WTC11 (cell line): Measurements from ENCODE around the gene SPTLC3. TPM values are rescaled to one million over a fixed set of nuclear protein-coding genes. Genes with fewer than 3 reads are reported as not detected.

ENCODE experiments used
- ATAC-seq: fragments of 200-7000 bp; cut with Tn5 transposase; 2 replicates; pipeline ENCODE4 v1.10.0; 2021; ENCODE audit warnings: mild to moderate bottlenecking, moderate library complexity
- CTCF ChIA-PET: fragments of 300-600 bp; sonication (Branson Sonifier 250); formaldehyde crosslinking; loops from one replicate; lab custom pipeline; 2021; ENCODE audit warnings: antibody characterized with exemption; lab: Charles Lee
- POLR2A ChIA-PET: fragments of 350-600 bp; sonication (Branson Sonifier 250); formaldehyde crosslinking; loops from one replicate; lab custom pipeline; 2021; ENCODE audit warnings: antibody characterized with exemption; lab: Charles Lee
- DNase-seq: peaks from one replicate; pipeline ENCODE4 v3.0.0; 2021; ENCODE audit warnings: low spot score
- H3K27ac Mint-ChIP-seq: 2 replicates; pipeline ENCODE4 v1.8.0; 2021; ENCODE audit warnings: mixed read lengths
- H3K27me3 Mint-ChIP-seq: 2 replicates; pipeline ENCODE4 v1.8.0; 2021; ENCODE audit warnings: low read depth, mild to moderate bottlenecking, moderate library complexity, mixed read lengths
- H3K36me3 Mint-ChIP-seq: 2 replicates; pipeline ENCODE4 v1.8.0; 2021; ENCODE audit warnings: mixed read lengths
- H3K4me1 Mint-ChIP-seq: 2 replicates; pipeline ENCODE4 v1.8.0; 2022; ENCODE audit warnings: mixed read lengths
- H3K4me3 Mint-ChIP-seq: 2 replicates; pipeline ENCODE4 v1.8.0; 2021; ENCODE audit warnings: mild to moderate bottlenecking, moderate library complexity, mixed read lengths
- H3K9me3 Mint-ChIP-seq: 2 replicates; pipeline ENCODE4 v1.8.0; 2021; ENCODE audit warnings: mixed read lengths
- ATF1 ChIP-seq: sonication (generic); formaldehyde crosslinking; IDR thresholded peaks from 2 replicates; pipeline ENCODE4 v1.8.1; 2023; ENCODE audit warnings: mild to moderate bottlenecking, moderate library complexity, missing genetic modification reagents
- ELF4 ChIP-seq: sonication (generic); formaldehyde crosslinking; IDR thresholded peaks from 2 replicates; pipeline ENCODE4 v1.8.1; 2022; ENCODE audit warnings: low read depth, mild to moderate bottlenecking, moderate library complexity, missing genetic modification reagents
- ESRRA ChIP-seq: sonication (generic); formaldehyde crosslinking; IDR thresholded peaks from 2 replicates; pipeline ENCODE4 v1.8.1; 2022; ENCODE audit warnings: mild to moderate bottlenecking, missing genetic modification reagents, borderline replicate concordance
- NR1H2 ChIP-seq: sonication (generic); formaldehyde crosslinking; IDR thresholded peaks from 2 replicates; pipeline ENCODE4 v1.9.0; 2021; ENCODE audit warnings: mild to moderate bottlenecking, moderate library complexity, missing genetic modification reagents
- NR2C2 ChIP-seq: sonication (generic); formaldehyde crosslinking; IDR thresholded peaks from 2 replicates; pipeline ENCODE4 v1.8.0; 2022; ENCODE audit warnings: mild to moderate bottlenecking, missing genetic modification reagents
- RORB ChIP-seq: fragments of 250-450 bp; sonication (Bioruptor Pico); IDR thresholded peaks from 2 replicates; pipeline ENCODE4 v1.9.0; 2021; ENCODE audit warnings: mild to moderate bottlenecking
- ZNF121 ChIP-seq: sonication (generic); formaldehyde crosslinking; IDR thresholded peaks from 2 replicates; pipeline ENCODE4 v1.8.0; 2023; ENCODE audit warnings: missing genetic modification reagents
- ZNF263 ChIP-seq: sonication (generic); formaldehyde crosslinking; IDR thresholded peaks from 2 replicates; pipeline ENCODE4 v1.8.1; 2022; ENCODE audit warnings: low read depth, mild to moderate bottlenecking, moderate library complexity, missing genetic modification reagents
- ZNF396 ChIP-seq: fragments of 250-450 bp; sonication (Bioruptor Pico); IDR thresholded peaks from 2 replicates; pipeline ENCODE4 v1.8.0; 2021; ENCODE audit warnings: mild to moderate bottlenecking, moderate library complexity, borderline replicate concordance
- ZNF423 ChIP-seq: fragments of 250-450 bp; sonication (Bioruptor Pico); IDR thresholded peaks from 2 replicates; pipeline ENCODE4 v2.1.2; 2022; ENCODE audit warnings: mild to moderate bottlenecking, moderate library complexity
- total RNA-seq: library from RNA; stranded (reverse); gene quantifications from 3 replicates; pipeline ENCODE4 v1.2.3, GENCODE V29; 2021
- TF ChIP-seq, protein P1 (sequence below): fragments of 250-450 bp; sonication (Bioruptor Pico); IDR thresholded peaks from 2 replicates; pipeline ENCODE4 v2.1.2; 2022; ENCODE audit warnings: mild to moderate bottlenecking, moderate library complexity
- TF ChIP-seq, protein P2 (sequence below): sonication (generic); formaldehyde crosslinking; IDR thresholded peaks from 2 replicates; pipeline ENCODE4 v1.8.1; 2022; ENCODE audit warnings: mild to moderate bottlenecking, missing genetic modification reagents, moderate library complexity, borderline replicate concordance
- TF ChIP-seq, protein P3 (sequence below): sonication (generic); formaldehyde crosslinking; IDR thresholded peaks from 2 replicates; pipeline ENCODE4 v1.8.0; 2023; ENCODE audit warnings: missing genetic modification reagents, mild to moderate bottlenecking, borderline replicate concordance
- TF ChIP-seq, protein P4 (sequence below): sonication (generic); formaldehyde crosslinking; IDR thresholded peaks from 2 replicates; pipeline ENCODE4 v1.8.1; 2022; ENCODE audit warnings: missing genetic modification reagents, borderline replicate concordance
- TF ChIP-seq, protein P5 (sequence below): sonication (generic); formaldehyde crosslinking; IDR thresholded peaks from 2 replicates; pipeline ENCODE4 v1.8.0; 2022; ENCODE audit warnings: mild to moderate bottlenecking, missing genetic modification reagents
- TF ChIP-seq, protein P6 (sequence below): sonication (generic); formaldehyde crosslinking; IDR thresholded peaks from 2 replicates; pipeline ENCODE4 v1.8.1; 2022; ENCODE audit warnings: low read depth, missing genetic modification reagents, borderline replicate concordance

Gene SPTLC3
- total RNA-seq, 1 experiment from 2014 or later = 0.13 TPM

DNA sequence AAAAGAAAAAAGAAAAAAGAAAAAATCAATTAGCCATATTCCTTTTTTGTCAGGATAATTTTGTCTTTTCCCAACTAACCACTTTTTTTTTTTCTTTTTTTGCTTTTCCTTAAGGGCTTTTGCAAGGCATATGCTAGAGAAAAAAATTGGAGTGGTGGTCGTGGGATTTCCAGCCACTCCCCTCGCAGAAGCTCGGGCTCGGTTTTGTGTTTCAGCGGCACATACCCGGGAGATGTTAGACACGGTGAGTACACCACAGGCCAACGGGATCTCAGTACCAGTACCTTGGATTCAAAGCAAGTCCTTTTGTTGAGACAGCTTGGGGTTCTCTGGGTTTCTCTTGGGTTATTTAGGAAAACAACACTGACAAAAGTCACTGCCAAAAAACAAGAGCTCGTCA, 151.1 kb downstream of the SPTLC3 start (continued):
- TF ChIP-seq, protein P1, sequence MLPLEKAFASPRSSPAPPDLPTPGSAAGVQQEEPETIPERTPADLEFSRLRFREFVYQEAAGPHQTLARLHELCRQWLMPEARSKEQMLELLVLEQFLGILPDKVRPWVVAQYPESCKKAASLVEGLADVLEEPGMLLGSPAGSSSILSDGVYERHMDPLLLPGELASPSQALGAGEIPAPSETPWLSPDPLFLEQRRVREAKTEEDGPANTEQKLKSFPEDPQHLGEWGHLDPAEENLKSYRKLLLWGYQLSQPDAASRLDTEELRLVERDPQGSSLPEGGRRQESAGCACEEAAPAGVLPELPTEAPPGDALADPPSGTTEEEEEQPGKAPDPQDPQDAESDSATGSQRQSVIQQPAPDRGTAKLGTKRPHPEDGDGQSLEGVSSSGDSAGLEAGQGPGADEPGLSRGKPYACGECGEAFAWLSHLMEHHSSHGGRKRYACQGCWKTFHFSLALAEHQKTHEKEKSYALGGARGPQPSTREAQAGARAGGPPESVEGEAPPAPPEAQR (CRISPR knock-in tag) = no peak
- TF ChIP-seq ESRRA (no peak), ELF4 (CRISPR knock-in tag) (no peak)

DNA sequence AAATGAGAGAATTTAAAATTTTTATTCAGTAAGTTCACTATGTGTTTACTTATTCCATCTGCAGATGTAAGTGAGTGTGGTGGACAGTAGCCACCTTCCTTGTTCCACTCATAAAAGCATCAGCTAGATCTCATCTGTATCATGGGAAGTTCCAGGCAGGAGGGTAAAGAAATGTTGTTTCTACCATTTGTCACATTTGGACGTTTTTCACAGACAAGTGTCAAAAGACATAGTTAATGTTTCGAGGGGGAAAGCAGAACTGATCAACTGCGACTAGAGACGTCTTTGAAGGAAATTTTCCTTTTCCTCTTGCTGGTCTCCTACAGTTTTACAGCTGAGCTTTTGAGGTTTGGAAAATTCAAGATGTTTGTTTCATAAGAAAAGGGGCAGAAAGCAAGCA, 156.4 kb downstream of the SPTLC3 start:
- Mint-ChIP-seq H3K27me3 (no peaks in the 10 kb centered on the region; the same call in 1 of the 2 replicates), H3K4me1 (peaks cover 2% of the 10 kb centered on the region; the same call in 1 of the 2 replicates), H3K9me3 (0 out of 2 replicates have a peak, but pooled peaks cover 3% of the 10 kb centered on the region), H3K36me3 (no peaks in the 10 kb centered on the region), H3K27ac (no peak overlapping the region), H3K4me3 (no peak overlapping the region)
- ATAC-seq (no peak), DNase-seq (no peak)
- TF ChIP-seq ZNF263 (CRISPR knock-in tag) (no peak), ATF1 (CRISPR knock-in tag) (no peak), NR2C2 (CRISPR knock-in tag) (no peak)
- TF ChIP-seq, protein P2, sequence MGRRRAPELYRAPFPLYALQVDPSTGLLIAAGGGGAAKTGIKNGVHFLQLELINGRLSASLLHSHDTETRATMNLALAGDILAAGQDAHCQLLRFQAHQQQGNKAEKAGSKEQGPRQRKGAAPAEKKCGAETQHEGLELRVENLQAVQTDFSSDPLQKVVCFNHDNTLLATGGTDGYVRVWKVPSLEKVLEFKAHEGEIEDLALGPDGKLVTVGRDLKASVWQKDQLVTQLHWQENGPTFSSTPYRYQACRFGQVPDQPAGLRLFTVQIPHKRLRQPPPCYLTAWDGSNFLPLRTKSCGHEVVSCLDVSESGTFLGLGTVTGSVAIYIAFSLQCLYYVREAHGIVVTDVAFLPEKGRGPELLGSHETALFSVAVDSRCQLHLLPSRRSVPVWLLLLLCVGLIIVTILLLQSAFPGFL (CRISPR knock-in tag) = no peak
- CTCF ChIA-PET = no interaction called here
- POLR2A ChIA-PET = no interaction called here

DNA sequence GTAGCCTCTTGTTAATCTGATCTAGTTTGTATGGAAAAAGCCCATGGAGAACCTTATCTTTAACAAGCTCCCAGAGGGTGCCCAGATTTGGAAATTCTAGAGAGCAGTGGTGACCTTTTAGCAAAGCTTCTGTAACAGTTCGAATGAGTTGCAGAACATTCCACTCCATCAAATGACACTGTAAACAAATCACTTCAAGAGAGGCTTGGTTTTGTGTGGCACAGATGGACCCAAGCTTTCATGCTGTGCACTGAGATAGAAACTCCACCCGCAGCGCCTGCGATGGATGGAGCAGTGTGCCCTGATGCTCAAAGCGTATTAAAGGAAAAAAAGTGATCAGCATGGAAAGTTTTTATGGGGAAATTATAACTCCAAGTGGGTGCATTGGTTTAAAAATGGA, 157.2 kb downstream of the SPTLC3 start:
- DNase-seq (no peak), ATAC-seq (no peak)
- CTCF ChIA-PET = no interaction called here
- no peaks in the 10 kb centered on the region for H3K36me3 Mint-ChIP-seq
- H3K9me3 Mint-ChIP-seq = 0 out of 2 replicates have a peak, but pooled peaks cover 3% of the 10 kb centered on the region
- no peak overlapping the region for H3K4me3 Mint-ChIP-seq
- no peak overlapping the region for H3K27ac Mint-ChIP-seq
- H3K4me1 Mint-ChIP-seq = peaks cover 2% of the 10 kb centered on the region; the same call in 1 of the 2 replicates
- TF ChIP-seq, protein P3, sequence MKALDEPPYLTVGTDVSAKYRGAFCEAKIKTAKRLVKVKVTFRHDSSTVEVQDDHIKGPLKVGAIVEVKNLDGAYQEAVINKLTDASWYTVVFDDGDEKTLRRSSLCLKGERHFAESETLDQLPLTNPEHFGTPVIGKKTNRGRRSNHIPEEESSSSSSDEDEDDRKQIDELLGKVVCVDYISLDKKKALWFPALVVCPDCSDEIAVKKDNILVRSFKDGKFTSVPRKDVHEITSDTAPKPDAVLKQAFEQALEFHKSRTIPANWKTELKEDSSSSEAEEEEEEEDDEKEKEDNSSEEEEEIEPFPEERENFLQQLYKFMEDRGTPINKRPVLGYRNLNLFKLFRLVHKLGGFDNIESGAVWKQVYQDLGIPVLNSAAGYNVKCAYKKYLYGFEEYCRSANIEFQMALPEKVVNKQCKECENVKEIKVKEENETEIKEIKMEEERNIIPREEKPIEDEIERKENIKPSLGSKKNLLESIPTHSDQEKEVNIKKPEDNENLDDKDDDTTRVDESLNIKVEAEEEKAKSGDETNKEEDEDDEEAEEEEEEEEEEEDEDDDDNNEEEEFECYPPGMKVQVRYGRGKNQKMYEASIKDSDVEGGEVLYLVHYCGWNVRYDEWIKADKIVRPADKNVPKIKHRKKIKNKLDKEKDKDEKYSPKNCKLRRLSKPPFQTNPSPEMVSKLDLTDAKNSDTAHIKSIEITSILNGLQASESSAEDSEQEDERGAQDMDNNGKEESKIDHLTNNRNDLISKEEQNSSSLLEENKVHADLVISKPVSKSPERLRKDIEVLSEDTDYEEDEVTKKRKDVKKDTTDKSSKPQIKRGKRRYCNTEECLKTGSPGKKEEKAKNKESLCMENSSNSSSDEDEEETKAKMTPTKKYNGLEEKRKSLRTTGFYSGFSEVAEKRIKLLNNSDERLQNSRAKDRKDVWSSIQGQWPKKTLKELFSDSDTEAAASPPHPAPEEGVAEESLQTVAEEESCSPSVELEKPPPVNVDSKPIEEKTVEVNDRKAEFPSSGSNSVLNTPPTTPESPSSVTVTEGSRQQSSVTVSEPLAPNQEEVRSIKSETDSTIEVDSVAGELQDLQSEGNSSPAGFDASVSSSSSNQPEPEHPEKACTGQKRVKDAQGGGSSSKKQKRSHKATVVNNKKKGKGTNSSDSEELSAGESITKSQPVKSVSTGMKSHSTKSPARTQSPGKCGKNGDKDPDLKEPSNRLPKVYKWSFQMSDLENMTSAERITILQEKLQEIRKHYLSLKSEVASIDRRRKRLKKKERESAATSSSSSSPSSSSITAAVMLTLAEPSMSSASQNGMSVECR (CRISPR knock-in tag) = no peak
- no peak for TF ChIP-seq ZNF423 (CRISPR knock-in tag)
- TF ChIP-seq ZNF396 (CRISPR knock-in tag) = no peak
- TF ChIP-seq, protein P4, sequence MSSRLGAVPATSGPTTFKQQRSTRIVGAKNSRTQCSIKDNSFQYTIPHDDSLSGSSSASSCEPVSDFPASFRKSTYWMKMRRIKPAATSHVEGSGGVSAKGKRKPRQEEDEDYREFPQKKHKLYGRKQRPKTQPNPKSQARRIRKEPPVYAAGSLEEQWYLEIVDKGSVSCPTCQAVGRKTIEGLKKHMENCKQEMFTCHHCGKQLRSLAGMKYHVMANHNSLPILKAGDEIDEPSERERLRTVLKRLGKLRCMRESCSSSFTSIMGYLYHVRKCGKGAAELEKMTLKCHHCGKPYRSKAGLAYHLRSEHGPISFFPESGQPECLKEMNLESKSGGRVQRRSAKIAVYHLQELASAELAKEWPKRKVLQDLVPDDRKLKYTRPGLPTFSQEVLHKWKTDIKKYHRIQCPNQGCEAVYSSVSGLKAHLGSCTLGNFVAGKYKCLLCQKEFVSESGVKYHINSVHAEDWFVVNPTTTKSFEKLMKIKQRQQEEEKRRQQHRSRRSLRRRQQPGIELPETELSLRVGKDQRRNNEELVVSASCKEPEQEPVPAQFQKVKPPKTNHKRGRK (CRISPR knock-in tag) = no peak
- TF ChIP-seq, protein P5, sequence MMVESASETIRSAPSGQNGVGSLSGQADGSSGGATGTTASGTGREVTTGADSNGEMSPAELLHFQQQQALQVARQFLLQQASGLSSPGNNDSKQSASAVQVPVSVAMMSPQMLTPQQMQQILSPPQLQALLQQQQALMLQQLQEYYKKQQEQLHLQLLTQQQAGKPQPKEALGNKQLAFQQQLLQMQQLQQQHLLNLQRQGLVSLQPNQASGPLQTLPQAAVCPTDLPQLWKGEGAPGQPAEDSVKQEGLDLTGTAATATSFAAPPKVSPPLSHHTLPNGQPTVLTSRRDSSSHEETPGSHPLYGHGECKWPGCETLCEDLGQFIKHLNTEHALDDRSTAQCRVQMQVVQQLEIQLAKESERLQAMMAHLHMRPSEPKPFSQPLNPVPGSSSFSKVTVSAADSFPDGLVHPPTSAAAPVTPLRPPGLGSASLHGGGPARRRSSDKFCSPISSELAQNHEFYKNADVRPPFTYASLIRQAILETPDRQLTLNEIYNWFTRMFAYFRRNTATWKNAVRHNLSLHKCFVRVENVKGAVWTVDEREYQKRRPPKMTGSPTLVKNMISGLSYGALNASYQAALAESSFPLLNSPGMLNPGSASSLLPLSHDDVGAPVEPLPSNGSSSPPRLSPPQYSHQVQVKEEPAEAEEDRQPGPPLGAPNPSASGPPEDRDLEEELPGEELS (CRISPR knock-in tag) = no peak
- TF ChIP-seq, protein P6, sequence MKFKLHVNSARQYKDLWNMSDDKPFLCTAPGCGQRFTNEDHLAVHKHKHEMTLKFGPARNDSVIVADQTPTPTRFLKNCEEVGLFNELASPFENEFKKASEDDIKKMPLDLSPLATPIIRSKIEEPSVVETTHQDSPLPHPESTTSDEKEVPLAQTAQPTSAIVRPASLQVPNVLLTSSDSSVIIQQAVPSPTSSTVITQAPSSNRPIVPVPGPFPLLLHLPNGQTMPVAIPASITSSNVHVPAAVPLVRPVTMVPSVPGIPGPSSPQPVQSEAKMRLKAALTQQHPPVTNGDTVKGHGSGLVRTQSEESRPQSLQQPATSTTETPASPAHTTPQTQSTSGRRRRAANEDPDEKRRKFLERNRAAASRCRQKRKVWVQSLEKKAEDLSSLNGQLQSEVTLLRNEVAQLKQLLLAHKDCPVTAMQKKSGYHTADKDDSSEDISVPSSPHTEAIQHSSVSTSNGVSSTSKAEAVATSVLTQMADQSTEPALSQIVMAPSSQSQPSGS = no peak
- TF ChIP-seq, protein P1 (CRISPR knock-in tag) = no peak
- TF ChIP-seq NR1H2 (CRISPR knock-in tag) = no peak
- TF ChIP-seq ZNF121 (CRISPR knock-in tag) = no peak
- no peak for TF ChIP-seq RORB
- POLR2A ChIA-PET = no interaction called here
- no peaks in the 10 kb centered on the region; the same call in 1 of the 2 replicates for H3K27me3 Mint-ChIP-seq
